Panc1 (cell line): ENCODE measurements around the gene PDE4A. TPM values are rescaled to one million over a fixed set of nuclear protein-coding genes. Genes with fewer than 3 reads are reported as not detected.

Source experiments
- microRNA-seq: library from miRNA; unstranded; fragments of <30 nt; microRNA quantifications from one replicate; pipeline ENCODE4 v1.1.0, GENCODE V29; 2020; ENCODE audit not compliant: unreplicated experiment
- total RNA-seq: library from RNA; stranded (reverse); gene quantifications from one replicate; pipeline ENCODE4 v1.2.1, GENCODE V29; 2021; ENCODE audit not compliant: unreplicated experiment

PDE4A gene
- total RNA-seq, 1 experiment from 2014 or later, result 25.8 TPM

Small RNA genes lying within 50 kb of the gene (microRNA-seq; reads per million reads assigned to microRNA genes)
- not detected for gene MIR1181

Other genes starting within 250 kb of the PDE4A start
- 168 TPM for gene DNMT1, start 225.6 kb upstream of the PDE4A start, total RNA-seq
- gene S1PR2, start 189.2 kb upstream of the PDE4A start, total RNA-seq, result 2.9 TPM
- gene MRPL4, start 168.3 kb upstream of the PDE4A start, total RNA-seq, result 62.8 TPM
- gene ICAM1, start 149.4 kb upstream of the PDE4A start, total RNA-seq, result 136 TPM
- gene ICAM4, start 133.6 kb upstream of the PDE4A start, total RNA-seq, result 2.8 TPM
- gene ICAM5, start 130.6 kb upstream of the PDE4A start, total RNA-seq, result 19.5 TPM
- 1.3 TPM for gene ZGLP1, start 110.7 kb upstream of the PDE4A start, total RNA-seq
- 25.5 TPM for gene FDX2, start 104.5 kb upstream of the PDE4A start, total RNA-seq
- 55.6 TPM for gene RAVER1, start 87.0 kb upstream of the PDE4A start, total RNA-seq
- 10.5 TPM for gene ICAM3, start 80.9 kb upstream of the PDE4A start, total RNA-seq
- 104 TPM for gene TYK2, start 40.0 kb upstream of the PDE4A start, total RNA-seq
- gene CDC37, start 17.0 kb upstream of the PDE4A start, total RNA-seq, result 162 TPM
- 102 TPM for gene KEAP1, start 82.8 kb downstream of the PDE4A start, total RNA-seq
- 3.4 TPM for gene S1PR5, start 96.9 kb downstream of the PDE4A start, total RNA-seq
- gene ATG4D, start 123.4 kb downstream of the PDE4A start, total RNA-seq, result 28.0 TPM
- 34.5 TPM for gene KRI1, start 145.5 kb downstream of the PDE4A start, total RNA-seq
- 7.3 TPM for gene CDKN2D, start 148.4 kb downstream of the PDE4A start, total RNA-seq
- 10.1 TPM for gene AP1M2, start 166.8 kb downstream of the PDE4A start, total RNA-seq
- 31.5 TPM for gene SLC44A2, start 205.0 kb downstream of the PDE4A start, total RNA-seq
- 365 TPM for gene ILF3, start 233.8 kb downstream of the PDE4A start, total RNA-seq